A549 (cell line): ENCODE results near the gene MCAM. TPM values are rescaled to one million over a fixed set of nuclear protein-coding genes. Genes with fewer than 3 reads are reported as not detected.

Source experiments
- ATAC-seq, 2 experiments: fragments of 200-7000 bp in 1 of 2; fragments of >200 bp in 1 of 2; cut with Nextera tagmentation in 1 of 2; cut with Tn5 transposase in 1 of 2; 3 replicates each; pipeline versions ENCODE4 v1.8.0 to v1.9.1; 2018 to 2020; ENCODE audit warnings: mild to moderate bottlenecking in 1 of 2, moderate library complexity in 1 of 2
- CTCF ChIA-PET: fragments of 300-600 bp; sonication (Branson Sonifier 250); formaldehyde crosslinking; extraction: SDS; loops from one replicate; lab custom pipeline; 2021; ENCODE audit warnings: antibody characterized with exemption, inconsistent platforms; lab: Yijun Ruan, JAX
- POLR2A ChIA-PET: fragments of 350-600 bp; formaldehyde crosslinking; extraction: SDS; loops from one replicate; lab custom pipeline; 2021; ENCODE audit warnings: antibody characterized with exemption, inconsistent platforms; lab: Yijun Ruan, JAX
- DNase-seq, 2 experiments: peaks; one replicate each; pipeline versions ENCODE4 v3.0.0 to v3.0.0-alpha.2; 2011 to 2016; ENCODE audit warnings: low read depth in 1 of 2, low spot score in 1 of 2
- FAIRE-seq: peaks from 2 replicates; lab custom pipeline; 2011; peaks lifted over from hg19 to GRCh38; lab: Jason Lieb, UNC
- H3K27ac ChIP-seq, 2 experiments: fragments of >200 bp; sonication (Bioruptor Twin); formaldehyde crosslinking; 3 replicates each; pipeline ENCODE4 v1.5.1; 2016 to 2017
- H3K4me1 ChIP-seq: fragments of >200 bp; sonication (Bioruptor Twin); formaldehyde crosslinking; 3 replicates; pipeline ENCODE4 v1.6.1; 2016
- H3K4me2 ChIP-seq: fragments of >200 bp; sonication (Bioruptor Twin); formaldehyde crosslinking; 3 replicates; pipeline ENCODE4 v1.6.1; 2016
- H3K4me3 ChIP-seq: fragments of >200 bp; sonication (Bioruptor Twin); formaldehyde crosslinking; 3 replicates; pipeline ENCODE4 v1.5.1; 2016
- H3K9me3 ChIP-seq: fragments of >200 bp; sonication (Bioruptor Twin); formaldehyde crosslinking; 3 replicates; pipeline ENCODE4 v1.6.1; 2016
- CBX8 ChIP-seq: fragments of 200-600 bp; sonication (generic); IDR thresholded peaks from 2 replicates; pipeline ENCODE4 v1.6.1; 2016
- CEBPB ChIP-seq, 2 experiments: fragments of >200 bp in 1 of 2; sonication (Bioruptor Twin) in 1 of 2; formaldehyde crosslinking in 1 of 2; IDR thresholded peaks; 2 replicates each; pipeline ENCODE4 v1.6.1; 2012 to 2016
- CHD4 ChIP-seq: fragments of 200-600 bp; sonication (generic); IDR thresholded peaks from 2 replicates; pipeline ENCODE4 v1.6.1; 2016; ENCODE audit warnings: antibody characterized with exemption, mild to moderate bottlenecking, borderline replicate concordance
- EHMT2 ChIP-seq: fragments of 200-600 bp; sonication (generic); IDR thresholded peaks from 2 replicates; pipeline ENCODE4 v1.6.1; 2016; ENCODE audit warnings: antibody characterized with exemption, low read depth, mild to moderate bottlenecking, moderate library complexity
- FOSB ChIP-seq: fragments of 250-450 bp; sonication (Bioruptor Pico); IDR thresholded peaks from 2 replicates; pipeline ENCODE4 v1.5.0; 2020; ENCODE audit warnings: mild to moderate bottlenecking, moderate library complexity
- HDAC2 ChIP-seq: fragments of 200-600 bp; sonication (generic); IDR thresholded peaks from 2 replicates; pipeline ENCODE4 v1.6.1; 2016
- KDM1A ChIP-seq: fragments of 200-600 bp; sonication (generic); IDR thresholded peaks from 2 replicates; pipeline ENCODE4 v1.6.1; 2016; ENCODE audit warnings: low read depth, mild to moderate bottlenecking
- NR3C1 ChIP-seq: fragments of >200 bp; sonication (Bioruptor Twin); formaldehyde crosslinking; IDR thresholded peaks from 3 replicates; pipeline ENCODE4 v1.6.1; 2017
- RAD21 ChIP-seq, 2 experiments: fragments of >200 bp in 1 of 2; sonication (Bioruptor Twin) in 1 of 2; formaldehyde crosslinking in 1 of 2; IDR thresholded peaks in 1 of 2; conservative IDR thresholded peaks in 1 of 2; 2 replicates in 1 of 2; 3 replicates in 1 of 2; pipeline ENCODE4 v1.6.1; 2012 to 2018; ENCODE audit warnings: inconsistent platforms in 1 of 2
- RFX5 ChIP-seq: fragments of 450-650 bp; IDR thresholded peaks from 2 replicates; pipeline ENCODE4 v1.7.1; 2014; ENCODE audit warnings: antibody characterized with exemption, mild to moderate bottlenecking, moderate library complexity
- TFCP2L1 ChIP-seq: fragments of 250-450 bp; sonication (Bioruptor Pico); IDR thresholded peaks from 2 replicates; pipeline ENCODE4 v1.5.0; 2021; ENCODE audit warnings: mild to moderate bottlenecking
- ZC3H11A ChIP-seq: fragments of 450-650 bp; IDR thresholded peaks from 2 replicates; pipeline ENCODE4 v1.6.1; 2014; ENCODE audit warnings: antibody characterized with exemption, mild to moderate bottlenecking
- WGBS: methylation state at CpG from one replicate; pipeline ENCODE4 v1.1.6; 2017; ENCODE audit errors: missing lambda C conversion rate; 5-methylcytosine and 5-hydroxymethylcytosine counted together
- polyA plus RNA-seq, 4 experiments: library from polyadenylated mRNA; depleted of rRNA in 3 of 4; stranded (reverse); fragments of >200 nt; fragmentation: RNase III in 1 of 4; extraction: RNeasy Plus Mini Kit Qiagen cat#74134 plus additional on column Dnase treatment in 1 of 4; gene quantifications; 2 replicates in 3 of 4; 3 replicates in 1 of 4; pipeline ENCODE4 v1.2.3, GENCODE V29; 2011 to 2017
- TF ChIP-seq, protein P1 (sequence below): fragments of 150-350 bp; IDR thresholded peaks from 2 replicates; pipeline ENCODE4 v1.6.1; 2014; ENCODE audit warnings: low read depth, mild to moderate bottlenecking, low read length
- TF ChIP-seq, protein P2 (sequence below): fragments of >200 bp; sonication (Bioruptor Twin); formaldehyde crosslinking; IDR thresholded peaks from 3 replicates; pipeline ENCODE4 v1.6.1; 2016
- TF ChIP-seq, protein P3 (sequence below): IDR thresholded peaks from 2 replicates; pipeline ENCODE4 v1.6.1; 2012
- TF ChIP-seq, protein P4 (sequence below): fragments of >200 bp; sonication (Bioruptor Twin); formaldehyde crosslinking; IDR thresholded peaks from 3 replicates; pipeline ENCODE4 v1.5.1; 2016

MCAM gene
- polyA plus RNA-seq, 2 of the 4 experiments (the other 2 are of a cell fraction): 5.4 to 14.9 TPM

DNA sequence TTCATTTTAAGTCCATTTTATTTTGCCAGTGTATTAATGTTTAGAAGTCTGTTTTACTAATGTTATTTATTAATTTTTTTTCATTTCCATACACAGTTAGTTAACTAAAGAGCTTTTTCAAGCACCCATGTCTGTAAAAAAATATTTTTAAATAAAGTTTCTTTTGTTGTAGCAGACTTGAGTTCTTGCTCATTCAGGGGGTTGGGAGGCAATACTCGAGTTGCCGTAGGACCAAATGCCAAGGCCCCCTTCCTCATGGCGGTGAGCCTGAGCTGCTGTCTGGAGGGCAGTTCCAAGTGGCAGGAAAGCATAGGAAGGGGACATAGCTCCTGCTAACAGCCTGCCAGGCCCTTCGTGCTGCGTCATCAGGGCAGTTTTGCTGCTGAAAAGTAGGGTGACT lies 9.0 kb downstream of the MCAM start:
- CTCF ChIA-PET: interaction anchor here (0.8 to 6.9 kb wide), 6 partner anchors 15 to 167 kb away, joined by 3 to 43 read pairs (median 4); no protein-coding TSS in a partner anchor
- WGBS: 86% methylated on average over 5 of the region's 5 CpGs

DNA sequence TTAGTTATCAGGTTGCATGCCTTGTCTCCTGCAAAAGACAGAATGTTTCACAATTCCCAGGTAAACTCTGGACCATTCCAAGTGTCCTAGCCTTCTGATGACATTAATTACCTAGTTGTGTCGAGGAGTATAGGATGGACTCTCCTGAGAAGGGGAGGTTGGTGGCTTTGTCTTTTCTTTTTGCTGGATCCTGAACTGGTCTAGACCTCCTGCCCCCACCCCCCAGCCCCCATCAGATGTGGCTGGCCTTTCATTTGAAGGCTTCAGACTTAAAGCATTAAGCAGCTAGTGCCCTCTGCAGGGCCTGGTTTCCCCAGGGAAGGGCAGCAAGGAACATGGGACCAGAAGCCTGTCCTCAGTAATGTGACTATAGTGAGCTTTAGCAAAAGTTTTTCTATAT lies 9.7 kb downstream of the MCAM start:
- no peak overlapping the region for H3K4me3 ChIP-seq
- WGBS: 100% methylated on average over 1 of the region's 1 CpG
- POLR2A ChIA-PET: no interaction called here
- CTCF ChIA-PET: interaction anchor here (0.8 to 6.9 kb wide), 5 partner anchors 10 to 168 kb away, joined by 3 to 43 read pairs (median 3); no protein-coding TSS in a partner anchor
- no peak overlapping the region for H3K27ac ChIP-seq
- DNase-seq: no peak
- FAIRE-seq: no peak
- no peaks in the 10 kb centered on the region for H3K4me1 ChIP-seq
- peak; percentile 52 to 54; a peak in 2 of 6 replicates for ATAC-seq
- H3K9me3 ChIP-seq: no peaks in the 10 kb centered on the region
- TF ChIP-seq RAD21 (conservative IDR thresholded peaks at IDR 0.05 in 1 of 2, IDR thresholded peaks at IDR 0.05 in 1 of 2) (peak in 1 of 2 experiments; percentile 11; a peak in 1 of 5 replicates), TFCP2L1 (CRISPR knock-in tag) (no peak)
- H3K4me2 ChIP-seq: no peak overlapping the region

More for the DNA sequence above, 9.0 kb downstream of the MCAM start:
- H3K4me2 ChIP-seq: no peak overlapping the region
- DNase-seq (no peak), FAIRE-seq (no peak), ATAC-seq (no peak)
- H3K27ac ChIP-seq: no peak overlapping the region
- no peak overlapping the region for H3K4me3 ChIP-seq
- H3K4me1 ChIP-seq: no peaks in the 10 kb centered on the region
- no peaks in the 10 kb centered on the region for H3K9me3 ChIP-seq
- POLR2A ChIA-PET: interaction anchor here (0.7 kb wide), 1 partner anchor 223 kb away, joined by 3 read pairs; no protein-coding TSS in a partner anchor
- no peak for TF ChIP-seq NR3C1
- no peak for TF ChIP-seq CHD4
- TF ChIP-seq, protein P1, sequence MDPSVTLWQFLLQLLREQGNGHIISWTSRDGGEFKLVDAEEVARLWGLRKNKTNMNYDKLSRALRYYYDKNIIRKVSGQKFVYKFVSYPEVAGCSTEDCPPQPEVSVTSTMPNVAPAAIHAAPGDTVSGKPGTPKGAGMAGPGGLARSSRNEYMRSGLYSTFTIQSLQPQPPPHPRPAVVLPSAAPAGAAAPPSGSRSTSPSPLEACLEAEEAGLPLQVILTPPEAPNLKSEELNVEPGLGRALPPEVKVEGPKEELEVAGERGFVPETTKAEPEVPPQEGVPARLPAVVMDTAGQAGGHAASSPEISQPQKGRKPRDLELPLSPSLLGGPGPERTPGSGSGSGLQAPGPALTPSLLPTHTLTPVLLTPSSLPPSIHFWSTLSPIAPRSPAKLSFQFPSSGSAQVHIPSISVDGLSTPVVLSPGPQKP: no peak
- no peak for TF ChIP-seq ZC3H11A

DNA sequence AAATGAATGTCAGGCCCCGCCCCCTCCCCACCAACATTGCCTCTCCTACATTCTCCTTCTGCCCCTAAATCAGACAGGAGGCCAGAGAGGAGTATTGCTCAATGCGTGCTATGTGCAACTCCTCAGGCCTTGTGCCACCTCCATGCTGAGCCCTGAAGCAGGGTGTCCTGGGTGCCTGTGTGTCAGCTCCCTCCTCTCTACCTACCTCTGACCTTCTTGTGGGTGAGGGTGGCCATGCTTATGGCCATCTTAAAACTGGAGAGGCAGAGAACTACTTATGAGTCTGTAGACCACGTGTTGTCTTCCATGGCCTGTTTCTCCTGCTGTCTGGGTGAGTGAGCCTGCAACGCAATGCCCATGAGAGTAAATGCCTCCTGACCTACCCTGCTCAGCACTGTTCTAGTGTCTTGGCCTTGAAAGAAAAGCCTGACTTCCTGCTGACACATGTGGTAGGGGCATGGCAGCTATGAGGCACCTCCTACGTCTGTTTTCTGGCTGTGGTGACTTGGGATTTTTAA lies 10.5 kb downstream of the MCAM start:
- Histone ChIP-seq H3K4me1 (no peaks in the 10 kb centered on the region), H3K9me3 (no peaks in the 10 kb centered on the region), H3K4me2 (no peak overlapping the region), H3K4me3 (no peak overlapping the region), H3K27ac (no peak overlapping the region)
- FAIRE-seq: no peak
- POLR2A ChIA-PET: no interaction called here
- DNase-seq: no peak
- 90% methylated on average over 3 of the region's 5 CpGs for WGBS
- TF ChIP-seq EHMT2: no peak
- TF ChIP-seq, protein P2, sequence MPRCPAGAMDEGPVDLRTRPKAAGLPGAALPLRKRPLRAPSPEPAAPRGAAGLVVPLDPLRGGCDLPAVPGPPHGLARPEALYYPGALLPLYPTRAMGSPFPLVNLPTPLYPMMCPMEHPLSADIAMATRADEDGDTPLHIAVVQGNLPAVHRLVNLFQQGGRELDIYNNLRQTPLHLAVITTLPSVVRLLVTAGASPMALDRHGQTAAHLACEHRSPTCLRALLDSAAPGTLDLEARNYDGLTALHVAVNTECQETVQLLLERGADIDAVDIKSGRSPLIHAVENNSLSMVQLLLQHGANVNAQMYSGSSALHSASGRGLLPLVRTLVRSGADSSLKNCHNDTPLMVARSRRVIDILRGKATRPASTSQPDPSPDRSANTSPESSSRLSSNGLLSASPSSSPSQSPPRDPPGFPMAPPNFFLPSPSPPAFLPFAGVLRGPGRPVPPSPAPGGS: no peak
- no peak for TF ChIP-seq FOSB (CRISPR knock-in tag)
- no peak for TF ChIP-seq CBX8
- TF ChIP-seq, protein P3, sequence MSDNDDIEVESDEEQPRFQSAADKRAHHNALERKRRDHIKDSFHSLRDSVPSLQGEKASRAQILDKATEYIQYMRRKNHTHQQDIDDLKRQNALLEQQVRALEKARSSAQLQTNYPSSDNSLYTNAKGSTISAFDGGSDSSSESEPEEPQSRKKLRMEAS: no peak
- no peak for TF ChIP-seq HDAC2
- TF ChIP-seq RFX5: no peak
- TF ChIP-seq CHD4: no peak
- no peak for TF ChIP-seq CEBPB (IDR thresholded peaks at IDR 0.05)
- TF ChIP-seq, protein P4, sequence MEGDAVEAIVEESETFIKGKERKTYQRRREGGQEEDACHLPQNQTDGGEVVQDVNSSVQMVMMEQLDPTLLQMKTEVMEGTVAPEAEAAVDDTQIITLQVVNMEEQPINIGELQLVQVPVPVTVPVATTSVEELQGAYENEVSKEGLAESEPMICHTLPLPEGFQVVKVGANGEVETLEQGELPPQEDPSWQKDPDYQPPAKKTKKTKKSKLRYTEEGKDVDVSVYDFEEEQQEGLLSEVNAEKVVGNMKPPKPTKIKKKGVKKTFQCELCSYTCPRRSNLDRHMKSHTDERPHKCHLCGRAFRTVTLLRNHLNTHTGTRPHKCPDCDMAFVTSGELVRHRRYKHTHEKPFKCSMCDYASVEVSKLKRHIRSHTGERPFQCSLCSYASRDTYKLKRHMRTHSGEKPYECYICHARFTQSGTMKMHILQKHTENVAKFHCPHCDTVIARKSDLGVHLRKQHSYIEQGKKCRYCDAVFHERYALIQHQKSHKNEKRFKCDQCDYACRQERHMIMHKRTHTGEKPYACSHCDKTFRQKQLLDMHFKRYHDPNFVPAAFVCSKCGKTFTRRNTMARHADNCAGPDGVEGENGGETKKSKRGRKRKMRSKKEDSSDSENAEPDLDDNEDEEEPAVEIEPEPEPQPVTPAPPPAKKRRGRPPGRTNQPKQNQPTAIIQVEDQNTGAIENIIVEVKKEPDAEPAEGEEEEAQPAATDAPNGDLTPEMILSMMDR: no peak
- no peak for TF ChIP-seq KDM1A
- ATAC-seq: no peak
- CTCF ChIA-PET: interaction anchor here (0.8 to 6.9 kb wide), 5 partner anchors 10 to 168 kb away, joined by 3 to 43 read pairs (median 3); no protein-coding TSS in a partner anchor
